ENCODE measurements around the gene FMO1.

GRCh38 chr1:171204296-171204695, 44.0 kb upstream of the FMO1 start:
- TF ChIP-seq CTCF (conservative IDR thresholded peaks at IDR 0.05; ENCODE audit: low read depth, low read length) = no peak
- no peak for TF ChIP-seq EZH2 (IDR thresholded peaks at IDR 0.05; ENCODE audit: borderline replicate concordance, low read depth, low read length, poor library complexity, severe bottlenecking)
